ENCODE measurements around the gene GAS7.
"Not testable (repeated sequence)": the region's sequence is repeated elsewhere in the genome, so short reads cannot be mapped to it uniquely, and the experiment has no call there.

Gene GAS7

GRCh38 chr17:10010752-10011151 lies 187.7 kb downstream of the GAS7 start:
- no peak for DNase-seq

GRCh38 chr17:10003705-10004104 lies 194.7 kb downstream of the GAS7 start:
- no peak for DNase-seq

- not testable (repeated sequence) for DNase-seq
Measured at GRCh38 chr17:10002567-10003360, 195.6 kb downstream of the GAS7 start.

GRCh38 chr17:10001306-10001873 lies 197.0 kb downstream of the GAS7 start:
- DNase-seq: no peak

- DNase-seq: no peak
Measured at GRCh38 chr17:9999919-10000695, 198.3 kb downstream of the GAS7 start.

- DNase-seq: no peak
Measured at GRCh38 chr17:9998060-9998459, 200.3 kb downstream of the GAS7 start.

GRCh38 chr17:9994761-9995160 lies 203.6 kb downstream of the GAS7 start:
- DNase-seq: no peak

GRCh38 chr17:9991796-9992195 lies 206.6 kb downstream of the GAS7 start:
- no peak for DNase-seq

GRCh38 chr17:9991351-9991750 lies 207.1 kb downstream of the GAS7 start:
- no peak for DNase-seq

- peak; percentile 32 for DNase-seq
Measured at GRCh38 chr17:9987779-9988585, 210.4 kb downstream of the GAS7 start.

- no peak for DNase-seq
Measured at GRCh38 chr17:9986754-9987382, 211.5 kb downstream of the GAS7 start.

GRCh38 chr17:9985646-9986045 lies 212.8 kb downstream of the GAS7 start:
- DNase-seq: no peak

GRCh38 chr17:9984768-9985167 lies 213.6 kb downstream of the GAS7 start:
- DNase-seq: no peak

- no peak for DNase-seq
Measured at GRCh38 chr17:9982159-9982558, 216.2 kb downstream of the GAS7 start.

GRCh38 chr17:9981344-9981915 lies 217.0 kb downstream of the GAS7 start:
- DNase-seq: no peak

GRCh38 chr17:9979463-9979995 lies 218.9 kb downstream of the GAS7 start:
- no peak for DNase-seq

- no peak for DNase-seq
Measured at GRCh38 chr17:9977180-9977575, 221.2 kb downstream of the GAS7 start.

GRCh38 chr17:9976283-9977179 lies 221.9 kb downstream of the GAS7 start:
- no peak for DNase-seq

GRCh38 chr17:9974448-9975381 lies 223.7 kb downstream of the GAS7 start:
- DNase-seq: no peak
